ENCODE results near the gene SCARB1.
A peak's percentile ranks its signal among the peaks of the same experiment; 100 is the strongest.

Gene SCARB1

GRCh38 chr12:124842073-124842749 is 21.5 kb downstream of the SCARB1 start:
- DNase-seq (ENCODE audit: low spot score), result no peak

GRCh38 chr12:124841558-124841945 is 22.1 kb downstream of the SCARB1 start:
- DNase-seq (ENCODE audit: low spot score), result no peak

GRCh38 chr12:124837958-124838803 is 25.5 kb downstream of the SCARB1 start:
- DNase-seq (ENCODE audit: low spot score), result peak; percentile 71

- DNase-seq (ENCODE audit: low spot score), result no peak
These were observed 26.3 kb downstream of the SCARB1 start for GRCh38 chr12:124837249-124837897.

GRCh38 chr12:124836759-124837158 is 26.9 kb downstream of the SCARB1 start:
- DNase-seq (ENCODE audit: low spot score), result no peak

GRCh38 chr12:124835656-124836410 is 27.8 kb downstream of the SCARB1 start:
- DNase-seq (ENCODE audit: low spot score), result no peak

- no peak for DNase-seq (ENCODE audit: low spot score)
These were observed 28.8 kb downstream of the SCARB1 start for GRCh38 chr12:124834822-124835221.

- DNase-seq (ENCODE audit: low spot score), result no peak
These were observed 30.0 kb downstream of the SCARB1 start for GRCh38 chr12:124833693-124834122.

- no peak for DNase-seq (ENCODE audit: low spot score)
These were observed 30.8 kb downstream of the SCARB1 start for GRCh38 chr12:124832856-124833255.

GRCh38 chr12:124831590-124831989 is 32.1 kb downstream of the SCARB1 start:
- DNase-seq (ENCODE audit: low spot score), result no peak

- no peak for DNase-seq (ENCODE audit: low spot score)
These were observed 33.4 kb downstream of the SCARB1 start for GRCh38 chr12:124830306-124830705.

GRCh38 chr12:124829708-124830304 is 33.9 kb downstream of the SCARB1 start:
- no peak for DNase-seq (ENCODE audit: low spot score)

- peak; percentile 62 for DNase-seq (ENCODE audit: low spot score)
These were observed 34.5 kb downstream of the SCARB1 start for GRCh38 chr12:124829008-124829707.

GRCh38 chr12:124828264-124829007 is 35.2 kb downstream of the SCARB1 start:
- DNase-seq (ENCODE audit: low spot score), result peak; percentile 62

GRCh38 chr12:124827588-124828184 is 36.0 kb downstream of the SCARB1 start:
- no peak for DNase-seq (ENCODE audit: low spot score)

- DNase-seq (ENCODE audit: low spot score), result no peak
These were observed 39.5 kb downstream of the SCARB1 start for GRCh38 chr12:124824195-124824594.

- no peak for DNase-seq (ENCODE audit: low spot score)
These were observed 40.2 kb downstream of the SCARB1 start for GRCh38 chr12:124823272-124823970.

- no peak for DNase-seq (ENCODE audit: low spot score)
These were observed 41.4 kb downstream of the SCARB1 start for GRCh38 chr12:124822218-124822617.

Data from HuH-7.5 (cell line).